GM12872 (cell line): Measurements from ENCODE around the gene MCF2L.

Experiments
- TF ChIP-seq, protein P1 (sequence below): IDR thresholded peaks from 3 replicates; pipeline ENCODE4 v1.5.1; 2011; ENCODE audit warnings: low read depth, mild to moderate bottlenecking, low read length, moderate library complexity; ENCODE audit not compliant: insufficient read depth

MCF2L gene

GRCh38 chr13:113080361-113080831, 111.4 kb downstream of the MCF2L start:
- TF ChIP-seq, protein P1, sequence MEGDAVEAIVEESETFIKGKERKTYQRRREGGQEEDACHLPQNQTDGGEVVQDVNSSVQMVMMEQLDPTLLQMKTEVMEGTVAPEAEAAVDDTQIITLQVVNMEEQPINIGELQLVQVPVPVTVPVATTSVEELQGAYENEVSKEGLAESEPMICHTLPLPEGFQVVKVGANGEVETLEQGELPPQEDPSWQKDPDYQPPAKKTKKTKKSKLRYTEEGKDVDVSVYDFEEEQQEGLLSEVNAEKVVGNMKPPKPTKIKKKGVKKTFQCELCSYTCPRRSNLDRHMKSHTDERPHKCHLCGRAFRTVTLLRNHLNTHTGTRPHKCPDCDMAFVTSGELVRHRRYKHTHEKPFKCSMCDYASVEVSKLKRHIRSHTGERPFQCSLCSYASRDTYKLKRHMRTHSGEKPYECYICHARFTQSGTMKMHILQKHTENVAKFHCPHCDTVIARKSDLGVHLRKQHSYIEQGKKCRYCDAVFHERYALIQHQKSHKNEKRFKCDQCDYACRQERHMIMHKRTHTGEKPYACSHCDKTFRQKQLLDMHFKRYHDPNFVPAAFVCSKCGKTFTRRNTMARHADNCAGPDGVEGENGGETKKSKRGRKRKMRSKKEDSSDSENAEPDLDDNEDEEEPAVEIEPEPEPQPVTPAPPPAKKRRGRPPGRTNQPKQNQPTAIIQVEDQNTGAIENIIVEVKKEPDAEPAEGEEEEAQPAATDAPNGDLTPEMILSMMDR: no peak

DNA sequence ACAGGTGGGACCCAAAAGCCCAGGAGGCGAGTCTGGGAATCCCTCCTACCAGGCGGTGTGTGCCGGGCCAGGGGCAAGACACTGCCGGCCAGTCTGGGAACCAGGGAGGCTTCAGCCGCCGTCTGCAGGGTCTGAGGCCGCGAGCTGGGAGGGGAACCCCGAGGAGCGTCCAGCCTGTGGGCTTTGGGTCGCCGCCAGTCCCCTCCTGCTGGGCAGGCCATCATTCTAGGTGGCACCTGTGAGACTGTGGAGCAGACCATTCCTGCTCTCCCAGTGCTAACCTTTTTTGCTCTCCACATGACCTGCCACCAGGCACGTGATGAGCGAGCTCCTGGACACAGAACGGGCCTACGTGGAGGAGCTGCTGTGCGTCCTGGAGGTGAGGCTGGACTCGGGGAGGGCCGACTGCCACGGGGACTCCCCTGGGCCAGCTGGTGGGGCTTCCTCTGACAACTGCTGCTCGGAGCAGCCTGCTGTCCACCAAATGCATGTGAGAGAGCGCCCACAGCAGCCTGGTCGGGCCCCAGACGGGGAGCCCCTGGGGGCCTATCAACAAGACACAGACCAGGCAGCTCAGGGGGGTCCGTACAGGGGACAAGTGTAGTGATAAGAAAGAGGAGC, 112.0 kb downstream of the MCF2L start:
- TF ChIP-seq, protein P1: no peak

DNA sequence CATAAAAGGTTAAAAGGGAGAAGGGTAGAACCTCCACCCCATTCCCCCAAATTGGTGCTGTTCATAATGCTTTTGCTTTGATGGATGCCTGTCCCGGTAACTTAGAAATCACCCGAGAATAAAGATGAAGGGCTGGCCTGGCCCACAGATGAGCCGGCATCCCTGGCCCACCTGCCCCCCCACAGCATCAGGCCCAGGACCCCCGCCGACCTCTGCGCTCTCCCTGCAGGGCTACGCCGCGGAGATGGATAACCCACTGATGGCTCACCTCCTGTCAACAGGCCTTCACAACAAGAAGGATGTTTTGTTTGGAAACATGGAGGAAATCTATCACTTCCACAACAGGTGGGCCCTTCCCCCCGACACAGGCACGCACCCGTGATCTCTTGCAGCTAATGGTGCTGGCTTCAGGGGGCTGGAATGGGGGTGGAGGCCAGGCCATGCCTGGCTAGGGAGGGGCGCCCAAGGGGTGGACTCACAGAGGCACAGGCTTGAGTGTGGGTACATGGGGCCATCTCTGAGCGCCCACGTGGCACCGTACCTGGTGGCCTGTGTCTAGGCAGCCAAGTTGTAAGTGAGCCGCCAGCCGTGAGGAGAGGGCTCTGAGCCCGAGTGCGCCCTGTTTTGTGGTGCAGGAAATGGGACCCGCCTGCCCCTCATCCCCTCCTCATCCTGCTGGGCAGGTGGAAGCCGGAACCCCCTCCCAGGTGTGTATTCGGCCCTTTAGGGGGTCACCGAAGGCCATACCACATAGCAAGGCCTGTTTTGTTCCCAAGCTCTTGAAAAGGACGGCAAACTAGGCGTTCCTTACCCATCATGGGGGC, 113.4 kb downstream of the MCF2L start:
- TF ChIP-seq, protein P1: no peak

- TF ChIP-seq, protein P1: no peak
Observed at GRCh38 chr13:113083022-113083373, 114.0 kb downstream of the MCF2L start.

DNA sequence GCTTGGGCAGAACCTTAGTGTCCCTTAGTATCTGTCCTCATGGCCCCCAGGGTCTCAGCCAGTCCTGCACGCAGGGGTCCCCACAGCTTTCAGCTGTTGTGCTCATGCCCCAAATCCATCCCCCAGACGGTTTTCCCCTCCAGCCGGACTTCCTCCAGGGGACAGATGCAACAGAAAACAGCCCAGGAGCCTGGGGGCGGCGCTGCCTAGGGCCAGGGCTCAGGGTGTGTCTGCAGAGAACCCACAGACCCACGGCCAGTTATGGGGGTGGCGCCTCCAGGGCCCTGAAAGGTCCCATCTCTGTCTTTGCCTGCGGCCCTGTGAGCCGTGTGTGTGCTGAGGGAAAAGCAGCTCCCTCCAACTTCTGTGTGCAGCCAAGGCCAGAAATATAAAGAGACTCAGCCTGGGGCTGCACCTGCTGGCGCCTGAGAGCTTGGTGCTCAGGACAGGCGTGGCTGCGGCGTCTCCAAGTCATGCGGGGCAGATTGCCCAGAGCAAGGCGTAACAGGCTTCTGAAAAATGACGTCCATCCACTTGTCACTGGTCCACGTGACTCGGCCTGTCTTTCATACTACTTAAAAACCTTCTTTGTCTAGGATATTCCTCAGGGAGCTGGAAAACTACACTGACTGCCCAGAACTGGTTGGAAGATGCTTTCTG, 114.5 kb downstream of the MCF2L start:
- TF ChIP-seq, protein P1: no peak

- TF ChIP-seq, protein P1: no peak
Observed at GRCh38 chr13:113084094-113084942, 115.3 kb downstream of the MCF2L start.
